OCI-LY7 (cell line): Measurements from ENCODE around the gene ANO9. TPM values are rescaled to one million over a fixed set of nuclear protein-coding genes. Genes with fewer than 3 reads are reported as not detected.

ENCODE experiments used
- BruUV-seq: library from RNA; stranded (reverse); fragments of 400-500 nt; replicated peaks from 2 replicates; lab custom pipeline; 2021; lab: Mats Ljungman, UMichigan
- CTCF ChIA-PET: fragments of 300-600 bp; sonication (Branson Sonifier 250); formaldehyde crosslinking; loops from one replicate; lab custom pipeline; 2022; ENCODE audit warnings: antibody characterized with exemption; ENCODE audit not compliant: unreplicated experiment; lab: Charles Lee
- POLR2A ChIA-PET: fragments of 300-600 bp; sonication (Branson Sonifier 250); formaldehyde crosslinking; loops from one replicate; lab custom pipeline; 2022; ENCODE audit warnings: antibody characterized with exemption; lab: Charles Lee
- DNase-seq: peaks from one replicate; pipeline ENCODE4 v3.0.0-alpha.2; 2015; ENCODE audit warnings: low spot score
- H2AFZ ChIP-seq: fragments of 200-600 bp; sonication (generic), shearing (Covaris generic); 2 replicates; pipeline ENCODE4 v1.6.1; 2014; ENCODE audit warnings: mild to moderate bottlenecking, antibody characterized with exemption, low read length, moderate library complexity
- H3K27ac ChIP-seq: fragments of 200-600 bp; sonication (generic); 2 replicates; pipeline ENCODE4 v1.5.1; 2014; ENCODE audit warnings: mixed run types, low read depth, mild to moderate bottlenecking, moderate library complexity, low read length, inconsistent platforms; ENCODE audit not compliant: poor library complexity, severe bottlenecking
- H3K36me3 ChIP-seq: fragments of 200-600 bp; sonication (generic); 2 replicates; pipeline ENCODE4 v1.6.1; 2014; ENCODE audit warnings: mild to moderate bottlenecking, antibody characterized with exemption, low read length, moderate library complexity, mixed read lengths; ENCODE audit not compliant: insufficient read depth
- H3K4me1 ChIP-seq: fragments of 200-600 bp; sonication (generic); 2 replicates; pipeline ENCODE4 v1.5.1; 2014; ENCODE audit warnings: mild to moderate bottlenecking, low read length; ENCODE audit not compliant: insufficient read depth, poor library complexity, severe bottlenecking
- H3K4me2 ChIP-seq: fragments of 200-600 bp; sonication (generic); 2 replicates; pipeline ENCODE4 v1.6.1; 2014; ENCODE audit warnings: mild to moderate bottlenecking, low read length
- H3K4me3 ChIP-seq: fragments of 200-600 bp; sonication (generic); 2 replicates; pipeline ENCODE4 v1.5.1; 2014; ENCODE audit warnings: mild to moderate bottlenecking, low read depth, low read length; ENCODE audit not compliant: poor library complexity, severe bottlenecking
- H3K79me2 ChIP-seq: fragments of 200-600 bp; sonication (generic); 2 replicates; pipeline ENCODE4 v1.6.1; 2016; ENCODE audit warnings: low read depth, mild to moderate bottlenecking, low read length, moderate library complexity, mixed read lengths; ENCODE audit not compliant: insufficient read depth
- H3K9me2 ChIP-seq: fragments of 200-600 bp; sonication (generic); 2 replicates; pipeline ENCODE4 v1.6.1; 2016; ENCODE audit warnings: mild to moderate bottlenecking, low read length, mixed read lengths; ENCODE audit not compliant: insufficient read depth
- H3K9me3 ChIP-seq: fragments of 200-600 bp; sonication (generic); 2 replicates; pipeline ENCODE4 v1.6.1; 2014; ENCODE audit warnings: mild to moderate bottlenecking, mixed run types, low read length, mixed read lengths
- H4K20me1 ChIP-seq: fragments of 200-600 bp; sonication (generic); 2 replicates; pipeline ENCODE4 v1.6.1; 2014; ENCODE audit warnings: mild to moderate bottlenecking, antibody characterized with exemption, low read length, moderate library complexity, mixed read lengths; ENCODE audit not compliant: insufficient read depth
- EZH2phosphoT487 ChIP-seq: fragments of 200-600 bp; sonication (generic); IDR thresholded peaks from 2 replicates; pipeline ENCODE4 v1.6.1; 2018; ENCODE audit warnings: low read depth, borderline replicate concordance, mild to moderate bottlenecking, mixed run types, antibody characterized with exemption, low read length, moderate library complexity, mixed read lengths
- intact Hi-C: fragments of 100-400 bp; cut with micrococcal nuclease; formaldehyde crosslinking; loops from one replicate; pipeline ENCODE4 v1.10.0; 2022; ENCODE audit not compliant: unreplicated experiment
- total RNA-seq, 2 experiments: library from RNA; depleted of rRNA in 1 of 2; stranded (reverse); fragments of >200 nt in 1 of 2; shearing (Covaris generic) in 1 of 2; gene quantifications; 2 replicates each; pipeline ENCODE4 v1.2.3, GENCODE V29; 2014 to 2022
- TF ChIP-seq, protein P1 (sequence below): fragments of 200-600 bp; sonication (generic); conservative IDR thresholded peaks from 2 replicates; pipeline ENCODE4 v1.5.1; 2014; ENCODE audit warnings: mild to moderate bottlenecking, antibody characterized with exemption, low read length, moderate library complexity, mixed read lengths

ANO9 gene
- total RNA-seq, 2 experiments from 2014 or later: 25.7 to 27.6 TPM

DNA sequence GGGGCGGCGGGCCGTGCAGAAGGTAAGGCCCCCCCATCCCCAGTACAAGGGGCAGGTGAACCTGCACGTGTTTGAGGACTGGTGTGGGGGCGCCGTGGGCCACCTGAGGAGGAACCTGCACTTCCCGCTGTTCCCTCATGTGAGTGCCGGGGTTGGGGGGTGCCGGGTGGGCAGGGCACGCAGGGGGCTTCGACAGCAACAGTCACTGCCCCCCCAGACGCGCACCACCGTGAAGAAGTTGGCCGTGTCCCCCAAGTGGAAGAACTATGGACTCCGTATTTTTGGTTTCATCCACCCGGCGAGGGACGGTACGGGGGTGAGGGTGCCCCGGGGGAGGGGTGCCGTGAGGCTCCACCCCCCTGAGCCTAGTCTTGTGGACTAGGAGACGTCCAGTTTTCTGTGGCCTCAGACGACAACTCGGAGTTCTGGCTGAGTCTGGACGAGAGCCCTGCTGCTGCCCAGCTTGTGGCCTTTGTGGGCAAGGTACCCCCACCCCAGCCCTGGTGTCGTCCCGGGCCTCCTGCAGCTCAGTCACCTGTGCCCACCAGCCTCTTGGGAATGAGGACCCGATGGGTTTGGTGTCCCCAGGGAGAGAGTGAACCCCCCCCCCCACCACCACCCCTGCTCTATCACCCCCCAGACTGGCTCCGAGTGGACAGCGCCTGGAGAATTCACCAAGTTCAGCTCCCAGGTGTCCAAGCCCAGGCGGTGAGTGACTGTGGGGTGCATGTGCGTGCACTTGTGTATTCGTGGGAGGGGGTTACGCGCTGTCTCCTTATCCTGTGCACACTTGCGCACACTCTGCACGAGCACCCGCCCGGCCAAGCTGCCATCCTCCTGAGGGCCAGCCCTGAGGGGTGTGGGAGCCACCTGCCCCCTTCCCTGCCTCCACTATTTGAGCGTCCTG lies 68.7 kb downstream of the ANO9 start:
- H3K36me3 ChIP-seq: no peaks in the 10 kb centered on the region
- no peaks in the 10 kb centered on the region for H3K9me3 ChIP-seq
- TF ChIP-seq, protein P1, sequence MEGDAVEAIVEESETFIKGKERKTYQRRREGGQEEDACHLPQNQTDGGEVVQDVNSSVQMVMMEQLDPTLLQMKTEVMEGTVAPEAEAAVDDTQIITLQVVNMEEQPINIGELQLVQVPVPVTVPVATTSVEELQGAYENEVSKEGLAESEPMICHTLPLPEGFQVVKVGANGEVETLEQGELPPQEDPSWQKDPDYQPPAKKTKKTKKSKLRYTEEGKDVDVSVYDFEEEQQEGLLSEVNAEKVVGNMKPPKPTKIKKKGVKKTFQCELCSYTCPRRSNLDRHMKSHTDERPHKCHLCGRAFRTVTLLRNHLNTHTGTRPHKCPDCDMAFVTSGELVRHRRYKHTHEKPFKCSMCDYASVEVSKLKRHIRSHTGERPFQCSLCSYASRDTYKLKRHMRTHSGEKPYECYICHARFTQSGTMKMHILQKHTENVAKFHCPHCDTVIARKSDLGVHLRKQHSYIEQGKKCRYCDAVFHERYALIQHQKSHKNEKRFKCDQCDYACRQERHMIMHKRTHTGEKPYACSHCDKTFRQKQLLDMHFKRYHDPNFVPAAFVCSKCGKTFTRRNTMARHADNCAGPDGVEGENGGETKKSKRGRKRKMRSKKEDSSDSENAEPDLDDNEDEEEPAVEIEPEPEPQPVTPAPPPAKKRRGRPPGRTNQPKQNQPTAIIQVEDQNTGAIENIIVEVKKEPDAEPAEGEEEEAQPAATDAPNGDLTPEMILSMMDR: no peak
- TF ChIP-seq EZH2phosphoT487: no peak
- ChIA-PET CTCF (no interaction called here), POLR2A (no interaction called here)
- H4K20me1 ChIP-seq: no peaks in the 10 kb centered on the region
- H3K4me3 ChIP-seq: no peak overlapping the region
- intact Hi-C loops: no loop called here
- H3K4me2 ChIP-seq: no peak overlapping the region
- no peak overlapping the region for H3K27ac ChIP-seq
- H3K9me2 ChIP-seq: no peaks in the 10 kb centered on the region
- H2AFZ ChIP-seq: no peak overlapping the region
- no peaks in the 10 kb centered on the region for H3K79me2 ChIP-seq
- H3K4me1 ChIP-seq: no peaks in the 10 kb centered on the region
- no TSS peak for BruUV-seq
- no peak for DNase-seq

DNA sequence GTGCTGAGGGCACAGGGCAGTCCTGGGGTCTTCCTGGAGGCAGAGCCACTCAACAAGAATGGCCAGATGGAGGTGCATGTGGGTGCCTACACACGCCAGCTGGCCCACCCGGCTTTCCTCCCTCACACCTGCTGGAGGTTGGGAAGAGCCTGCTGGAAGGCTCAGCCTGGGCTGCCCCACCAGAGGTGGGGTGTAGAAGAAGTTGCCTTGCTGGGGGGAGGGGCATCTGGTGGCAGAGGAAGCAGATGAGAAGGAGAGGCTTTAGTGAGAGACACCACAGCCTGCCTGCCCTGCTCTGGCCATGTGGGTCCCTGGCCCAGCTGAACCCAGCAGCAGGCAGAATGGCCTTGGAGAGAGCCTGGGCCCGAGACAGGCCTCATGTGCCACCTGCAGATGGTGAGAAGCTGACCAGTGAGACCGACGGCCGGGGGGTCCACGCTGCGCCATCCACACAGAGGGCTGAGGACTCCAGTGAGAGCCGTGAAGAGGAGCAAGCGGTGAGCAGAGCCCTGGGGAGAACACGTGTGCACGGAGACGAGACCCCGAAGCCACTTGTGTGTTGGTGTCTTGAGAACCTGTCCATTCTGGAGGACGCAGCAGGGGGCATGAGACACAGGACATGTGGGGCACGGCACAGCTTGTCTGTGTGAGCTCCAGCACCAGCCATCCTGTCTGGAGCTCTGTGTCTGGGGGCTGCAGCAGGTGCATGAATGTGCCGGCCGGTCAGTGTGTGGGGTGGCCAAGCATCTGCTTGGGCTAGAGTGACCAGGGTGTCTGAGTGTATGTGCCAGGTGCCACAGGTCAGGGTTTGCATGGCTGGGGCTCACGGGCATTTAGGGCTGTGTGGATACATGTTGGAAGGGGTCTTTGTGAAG lies 69.9 kb downstream of the ANO9 start:
- BruUV-seq: no TSS peak
- no peak for DNase-seq
- Histone ChIP-seq H3K9me3 (no peaks in the 10 kb centered on the region), H2AFZ (no peak overlapping the region), H3K4me1 (no peaks in the 10 kb centered on the region), H3K4me3 (no peak overlapping the region), H3K79me2 (no peaks in the 10 kb centered on the region), H3K27ac (no peak overlapping the region), H3K36me3 (no peaks in the 10 kb centered on the region), H4K20me1 (no peaks in the 10 kb centered on the region), H3K4me2 (no peak overlapping the region), H3K9me2 (no peaks in the 10 kb centered on the region)
- POLR2A ChIA-PET: no interaction called here
- CTCF ChIA-PET: no interaction called here
- no peak for TF ChIP-seq EZH2phosphoT487
- TF ChIP-seq, protein P1: no peak
- intact Hi-C loops: no loop called here
